GM18502 (cell line): ENCODE results near the gene FRMD3.

Experiments
- ATAC-seq: cut with Tn5 transposase; IDR thresholded peaks from one replicate; pipeline ENCODE4 v1.9.1; 2021; ENCODE audit warnings: mild to moderate bottlenecking; ENCODE audit not compliant: unreplicated experiment, poor library complexity

Gene FRMD3

DNA sequence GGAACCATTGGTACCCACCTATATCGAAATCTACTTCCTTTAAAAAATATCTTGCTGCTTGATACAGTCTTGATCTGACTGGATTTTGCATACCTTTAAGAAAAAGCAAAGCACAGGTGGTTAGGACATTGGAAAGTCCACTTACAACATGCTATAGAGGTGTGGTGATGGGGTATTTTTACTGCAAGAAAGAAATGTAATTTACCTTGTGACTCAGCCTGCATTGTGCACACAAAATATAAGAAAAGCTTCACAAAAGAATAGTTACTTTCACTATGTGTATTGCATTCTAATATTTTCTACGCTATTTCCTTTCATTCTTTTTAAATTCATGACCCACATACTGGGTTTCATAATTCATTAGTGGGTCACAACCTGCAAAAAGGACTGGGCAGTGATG, 239.1 kb downstream of the FRMD3 start:
- ATAC-seq, result no peak

DNA sequence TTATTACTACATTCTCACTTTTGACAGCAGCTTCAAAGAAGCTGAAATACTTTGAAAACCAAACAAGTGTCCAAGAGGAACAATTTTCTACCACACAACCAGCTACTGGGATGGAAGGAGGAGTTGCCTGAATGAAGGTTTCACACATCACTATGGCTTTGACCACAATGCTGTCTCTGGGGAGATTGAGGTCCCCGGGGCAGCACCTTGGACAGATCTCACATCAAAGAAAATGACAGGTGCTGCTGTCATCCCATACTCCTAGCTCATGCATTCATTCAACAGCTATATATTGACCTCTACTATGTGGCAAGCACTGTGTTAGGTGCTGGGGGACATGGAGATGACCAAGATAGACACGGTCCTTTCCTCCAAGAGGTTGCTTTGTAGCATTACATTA, 242.1 kb downstream of the FRMD3 start:
- no peak for ATAC-seq

- ATAC-seq, result no peak
Observed at GRCh38 chr9:83294816-83295215, 243.4 kb downstream of the FRMD3 start.

DNA sequence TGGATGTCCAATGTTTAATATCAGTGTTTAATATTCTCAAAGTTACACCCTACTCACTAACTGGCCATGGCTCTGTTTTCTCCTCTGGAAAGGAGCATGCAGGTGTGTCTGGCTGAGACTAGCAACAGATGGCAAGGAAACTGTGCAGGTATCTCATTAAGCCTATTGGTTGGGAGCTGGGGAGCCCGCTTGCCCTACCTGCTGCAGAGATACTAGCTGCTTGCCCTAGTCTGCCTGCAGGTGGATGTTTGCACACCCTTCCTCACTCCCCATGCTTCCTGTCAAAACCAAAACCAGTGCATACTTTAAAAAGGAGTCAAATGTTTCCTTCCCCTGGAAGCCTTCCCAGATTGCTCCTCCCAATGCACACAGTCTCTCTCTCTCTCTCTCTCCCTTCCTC, 247.0 kb downstream of the FRMD3 start:
- no peak for ATAC-seq

- ATAC-seq, result no peak
Observed at GRCh38 chr9:83290692-83291091, 247.5 kb downstream of the FRMD3 start.

GRCh38 chr9:83287021-83287420, 251.2 kb downstream of the FRMD3 start:
- no peak for ATAC-seq

DNA sequence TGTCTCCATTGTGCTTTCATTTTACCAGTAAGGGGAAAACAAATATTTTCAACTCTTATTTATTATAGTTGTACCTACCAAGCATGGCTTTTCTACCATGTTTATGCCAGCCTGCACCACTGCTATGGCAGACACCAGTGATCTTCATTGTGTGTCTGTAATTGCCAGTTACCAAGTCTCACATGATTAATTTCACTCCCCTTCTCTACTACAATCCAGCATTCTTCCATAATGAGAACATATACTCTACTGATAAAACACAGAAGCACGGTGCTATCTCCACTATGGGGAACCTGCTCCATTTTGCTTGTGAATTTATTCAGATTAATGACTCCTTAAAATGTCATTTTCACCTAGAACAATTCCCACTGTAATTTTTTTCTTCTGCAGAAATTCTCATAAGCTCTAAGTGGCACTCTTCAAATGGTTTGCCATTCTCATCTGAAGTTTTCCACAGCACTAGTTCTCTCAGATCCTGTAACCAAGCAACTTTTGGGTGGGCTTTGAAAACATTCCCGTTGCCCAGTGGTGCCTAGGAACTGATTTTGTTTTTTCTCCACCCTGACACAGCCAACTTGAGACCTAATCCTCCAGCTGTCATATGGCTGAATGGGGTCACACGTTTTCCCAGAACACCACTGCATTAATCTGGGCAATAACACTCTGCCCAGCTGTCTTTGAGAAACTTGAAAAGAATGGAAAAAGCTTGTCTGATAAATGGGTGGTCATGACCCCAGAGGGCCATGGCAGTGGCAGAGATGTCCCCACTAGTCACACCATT, 252.6 kb downstream of the FRMD3 start:
- no peak for ATAC-seq

GRCh38 chr9:83284746-83285145, 253.5 kb downstream of the FRMD3 start:
- no peak for ATAC-seq

GRCh38 chr9:83283528-83283927, 254.7 kb downstream of the FRMD3 start:
- no peak for ATAC-seq

DNA sequence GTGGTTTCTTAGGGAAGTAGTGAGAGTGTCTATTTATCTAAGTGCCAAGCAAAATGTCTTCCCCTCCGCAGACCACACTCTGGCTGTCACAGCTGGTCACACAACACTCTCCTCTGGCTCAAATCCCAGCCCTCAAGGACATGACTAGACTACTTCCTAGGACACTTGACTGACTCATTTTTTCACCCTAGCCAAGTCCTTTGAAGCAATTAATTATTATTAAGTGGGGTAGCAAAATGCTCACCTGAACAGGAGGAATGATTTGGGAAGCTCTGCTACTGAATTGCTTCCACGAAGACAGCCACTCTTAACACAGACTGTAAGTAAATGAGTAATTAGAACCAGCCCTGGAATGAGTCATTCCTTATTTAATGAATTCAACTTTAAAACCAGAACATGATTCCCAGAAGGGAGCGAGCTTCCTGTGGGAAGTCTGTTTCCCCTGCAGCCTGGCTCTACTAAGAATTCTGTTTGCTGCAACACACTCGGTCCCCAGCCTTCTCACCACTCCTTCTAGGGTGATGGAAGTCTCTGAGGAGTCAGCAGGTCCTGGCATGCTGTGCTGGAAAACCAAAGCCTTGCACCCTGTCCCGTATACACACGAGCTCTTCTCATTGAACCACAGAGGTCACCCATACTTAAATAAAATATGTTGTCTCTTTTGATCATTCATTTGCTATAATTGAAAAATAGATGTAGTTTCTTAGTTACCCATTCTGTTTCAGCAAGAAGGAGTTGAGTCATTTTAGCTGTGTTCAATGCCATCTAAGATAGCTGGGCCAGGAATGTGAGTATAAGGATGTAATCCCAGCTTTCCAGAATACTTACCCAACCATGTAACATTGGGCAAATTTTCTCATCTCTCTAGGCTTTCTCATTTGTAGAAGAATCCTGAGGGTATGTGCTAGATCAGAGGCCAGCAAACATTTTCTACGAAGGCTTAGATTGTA, 256.6 kb downstream of the FRMD3 start:
- ATAC-seq, result no peak

GRCh38 chr9:83280790-83281189, 257.4 kb downstream of the FRMD3 start:
- no peak for ATAC-seq

GRCh38 chr9:83280268-83280667, 257.9 kb downstream of the FRMD3 start:
- ATAC-seq, result no peak

DNA sequence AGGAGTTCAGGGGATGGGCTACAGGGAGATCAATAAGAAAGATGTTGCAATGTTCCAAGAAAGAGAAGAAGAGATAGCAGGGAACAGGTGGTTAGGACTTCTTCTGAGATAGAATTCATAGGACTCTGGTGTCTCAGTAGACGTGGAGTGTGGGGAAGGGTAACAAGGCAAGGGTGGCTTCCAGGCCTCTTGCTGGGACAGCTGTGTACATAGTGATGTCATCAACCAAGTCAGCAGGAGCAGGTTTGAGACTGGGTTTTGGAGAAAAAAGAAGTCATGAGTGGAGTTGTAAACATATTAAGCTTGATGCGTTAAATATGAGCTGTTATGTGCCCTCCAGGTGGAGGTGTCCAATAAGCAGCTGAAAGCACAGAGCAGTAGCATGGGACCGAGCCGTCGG, 263.4 kb downstream of the FRMD3 start:
- no peak for ATAC-seq

DNA sequence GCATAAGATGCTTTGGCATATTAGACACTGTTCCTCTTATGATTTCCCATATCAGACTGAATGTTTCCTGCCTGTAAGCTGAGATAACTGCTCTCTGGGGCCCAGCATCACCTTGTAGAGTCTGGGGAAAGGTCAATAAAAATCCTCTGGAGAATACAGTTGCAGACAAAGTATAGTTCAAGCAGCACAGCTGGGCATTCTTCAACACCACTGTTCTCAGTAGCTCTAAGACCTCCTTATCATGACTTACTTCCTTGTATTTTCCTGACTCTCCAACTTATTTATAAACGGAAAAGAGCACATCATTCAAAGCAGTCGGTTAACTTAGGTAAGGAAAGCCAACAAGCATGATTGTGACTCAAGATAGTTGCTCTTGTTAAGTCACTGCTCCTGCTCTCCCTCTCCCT, 266.5 kb downstream of the FRMD3 start:
- ATAC-seq, result no peak

- ATAC-seq, result no peak
Observed at GRCh38 chr9:83270116-83270515, 268.1 kb downstream of the FRMD3 start.

GRCh38 chr9:83267741-83268140, 270.5 kb downstream of the FRMD3 start:
- no peak for ATAC-seq

- no peak for ATAC-seq
Observed at GRCh38 chr9:83266666-83267496, 271.3 kb downstream of the FRMD3 start.

- no peak for ATAC-seq
Observed at GRCh38 chr9:83266331-83266665, 271.9 kb downstream of the FRMD3 start.

GRCh38 chr9:83264315-83264714, 273.9 kb downstream of the FRMD3 start:
- no peak for ATAC-seq

DNA sequence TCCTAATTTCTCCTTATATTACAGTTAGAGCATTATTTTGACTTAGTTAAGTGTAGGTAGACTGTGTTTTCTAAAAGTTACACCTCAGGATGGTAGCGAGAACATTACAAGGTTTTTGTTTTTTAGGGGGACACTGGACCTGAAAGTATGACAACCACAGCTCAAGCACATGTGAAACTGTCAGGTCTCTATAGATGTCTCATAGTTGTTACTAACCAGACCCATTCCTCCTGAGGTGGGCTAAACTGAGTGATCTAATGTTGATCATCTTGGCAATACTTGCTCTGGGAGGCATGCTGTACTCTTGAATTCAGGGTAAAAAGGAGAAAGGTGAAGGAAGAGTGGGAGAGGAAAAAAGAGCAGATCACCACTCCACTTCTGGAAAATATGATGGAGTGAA, 278.6 kb downstream of the FRMD3 start:
- ATAC-seq, result no peak
